HepG2 (cell line): ENCODE data around the gene STK31. TPM values are rescaled to one million over a fixed set of nuclear protein-coding genes. Genes with fewer than 3 reads are reported as not detected.
A peak's percentile ranks its signal among the peaks of the same experiment; 100 is the strongest.

Source experiments
- ATAC-seq: fragments of 200-7000 bp; cut with Tn5 transposase; 3 replicates; pipeline ENCODE4 v1.9.1; 2020; ENCODE audit warnings: mild to moderate bottlenecking, moderate library complexity
- BruUV-seq: library from RNA; stranded (reverse); fragments of 400-500 nt; replicated peaks from 2 replicates; lab custom pipeline; 2021; lab: Mats Ljungman, UMichigan
- CTCF ChIA-PET: fragments of 300-600 bp; formaldehyde crosslinking; extraction: SDS; loops from one replicate; lab custom pipeline; 2021; ENCODE audit warnings: low total read pairs, inconsistent platforms, low intra/inter-chr PET ratio; lab: Yijun Ruan, JAX
- POLR2A ChIA-PET: fragments of 350-600 bp; sonication (Branson Sonifier 250); formaldehyde crosslinking; loops from one replicate; lab custom pipeline; 2020; ENCODE audit warnings: antibody characterized with exemption, inconsistent platforms; lab: Yijun Ruan, JAX
- DNase-seq: peaks from one replicate; pipeline ENCODE4 v3.0.0-alpha.2; 2015; ENCODE audit warnings: low spot score
- FAIRE-seq: peaks from 3 replicates; lab custom pipeline; 2011; peaks lifted over from hg19 to GRCh38; lab: Jason Lieb, UNC
- H2AFZ ChIP-seq: one replicate; pipeline ENCODE4 v1.6.1; 2011; ENCODE audit warnings: low read length, inconsistent platforms
- H3K27ac ChIP-seq: fragments of 300-600 bp; 3 replicates; pipeline ENCODE4 v1.8.0; 2011; ENCODE audit warnings: mixed run types, mild to moderate bottlenecking, mixed read lengths, low read length, inconsistent platforms; ENCODE audit not compliant: insufficient read depth; ENCODE audit errors: extremely low read length
- H3K27me3 ChIP-seq, 2 experiments: fragments of 200-600 bp in 1 of 2; 2 replicates in 1 of 2; 3 replicates in 1 of 2; pipeline versions ENCODE4 v1.6.0 to v1.8.0; 2011; ENCODE audit warnings: low read length in 2 of 2, mild to moderate bottlenecking in 2 of 2, moderate library complexity in 2 of 2, inconsistent platforms in 1 of 2; ENCODE audit not compliant: insufficient read depth in 2 of 2, control insufficient read depth in 1 of 2
- H3K36me3 ChIP-seq, 2 experiments: fragments of 200-600 bp in 1 of 2; replicated peaks in 1 of 2; 2 replicates in 1 of 2; 3 replicates in 1 of 2; pipeline versions ENCODE4 v1.5.1 to v1.8.0; 2011; ENCODE audit warnings: low read length in 2 of 2, inconsistent platforms in 1 of 2; ENCODE audit not compliant: insufficient read depth in 2 of 2, control insufficient read depth in 1 of 2
- H3K4me1 ChIP-seq: 2 replicates; pipeline ENCODE4 v1.5.1; 2012; ENCODE audit warnings: low read length, inconsistent platforms; ENCODE audit not compliant: insufficient read depth
- H3K4me2 ChIP-seq: 2 replicates; pipeline ENCODE4 v1.6.0; 2011; ENCODE audit warnings: low read depth, low read length, inconsistent platforms
- H3K4me3 ChIP-seq, 3 experiments: fragments of 200-600 bp in 1 of 3; sonication (generic), shearing (Covaris generic) in 1 of 3; replicated peaks in 1 of 3; 2 replicates each; pipeline ENCODE4 v1.5.1; 2011 to 2016; ENCODE audit warnings: low read length in 3 of 3, inconsistent platforms in 2 of 3, low read depth in 2 of 3, mild to moderate bottlenecking in 2 of 3, control low read depth in 1 of 3, mixed read lengths in 1 of 3; ENCODE audit not compliant: insufficient read depth in 1 of 3
- H3K79me2 ChIP-seq: one replicate; pipeline ENCODE4 v1.6.1; 2011; ENCODE audit warnings: low read length, inconsistent platforms; ENCODE audit not compliant: insufficient read depth
- H3K9ac ChIP-seq: 2 replicates; pipeline ENCODE4 v1.6.0; 2011; ENCODE audit warnings: mild to moderate bottlenecking, low read depth, low read length, inconsistent platforms; ENCODE audit not compliant: insufficient read depth
- H3K9me3 ChIP-seq: 2 replicates; pipeline ENCODE4 v1.5.1; 2012; ENCODE audit warnings: mild to moderate bottlenecking, low read length
- H4K20me1 ChIP-seq: 2 replicates; pipeline ENCODE4 v1.6.0; 2011; ENCODE audit warnings: inconsistent platforms, mild to moderate bottlenecking, low read length, moderate library complexity; ENCODE audit not compliant: insufficient read depth
- ELF4 ChIP-seq: sonication (generic); formaldehyde crosslinking; IDR thresholded peaks from 2 replicates; pipeline ENCODE4 v1.5.0; 2020; ENCODE audit warnings: missing genetic modification reagents, mild to moderate bottlenecking, moderate library complexity, borderline replicate concordance
- MAFF ChIP-seq: IDR thresholded peaks from 2 replicates; pipeline ENCODE4 v1.6.1; 2011; ENCODE audit warnings: low read depth, low read length, improper control_type of control experiment
- MAFK ChIP-seq, 2 experiments: IDR thresholded peaks in 1 of 2; conservative IDR thresholded peaks in 1 of 2; 2 replicates each; pipeline ENCODE4 v1.6.1; 2011; ENCODE audit warnings: improper control_type of control experiment in 2 of 2, low read length in 2 of 2
- MED1 ChIP-seq: sonication (generic); formaldehyde crosslinking; IDR thresholded peaks from 2 replicates; pipeline ENCODE4 v1.4.0; 2020; ENCODE audit warnings: missing genetic modification reagents
- SIN3B ChIP-seq: fragments of 150-350 bp; IDR thresholded peaks from 2 replicates; pipeline ENCODE4 v1.6.1; 2014; ENCODE audit warnings: low read length
- SMARCE1 ChIP-seq: fragments of 450-650 bp; IDR thresholded peaks from 2 replicates; pipeline ENCODE4 v1.6.1; 2017; ENCODE audit warnings: borderline replicate concordance
- SUZ12 ChIP-seq: fragments of 150-350 bp; IDR thresholded peaks from 2 replicates; pipeline ENCODE4 v1.6.1; 2014; ENCODE audit warnings: low read depth, low read length
- ZBTB3 ChIP-seq: sonication (generic); formaldehyde crosslinking; IDR thresholded peaks from 2 replicates; pipeline ENCODE4 v1.4.0; 2020; ENCODE audit warnings: low read depth, mild to moderate bottlenecking, moderate library complexity, missing genetic modification reagents, borderline replicate concordance
- ZMYM4 ChIP-seq: sonication (generic); formaldehyde crosslinking; IDR thresholded peaks from 2 replicates; pipeline ENCODE4 v1.8.1; 2023; ENCODE audit warnings: mild to moderate bottlenecking, missing genetic modification reagents
- WGBS: methylation state at CpG from one replicate; pipeline ENCODE4 v1.1.6; 2017; ENCODE audit warnings: low lambda C conversion rate; 5-methylcytosine and 5-hydroxymethylcytosine counted together
- in situ Hi-C: cut with HindIII; loops from 2 replicates; pipeline ENCODE4 v1.10.0; 2017; ENCODE audit warnings: low pct_unique_long_range_greater_than_20kb; ENCODE audit not compliant: extremely low pct_ligation_motif_present
- intact Hi-C: fragments of 100-400 bp; cut with micrococcal nuclease; formaldehyde crosslinking; loops from one replicate; pipeline ENCODE4 v1.10.0; 2022; ENCODE audit not compliant: unreplicated experiment
- polyA plus RNA-seq, 8 experiments: library from polyadenylated mRNA; depleted of rRNA in 3 of 8; stranded (reverse) in 7 of 8; unstranded in 1 of 8; fragments of >200 nt; fragmentation: Illumina TruSeq in 4 of 8; extraction: Trizol in 4 of 8; gene quantifications; 2 replicates each; pipeline versions ENCODE4 v1.2.1 to v1.2.3, GENCODE V29; 2011 to 2016; ENCODE audit warnings: low read depth in 4 of 8, missing spikeins in 1 of 8, mixed read lengths in 1 of 8; ENCODE audit not compliant: insufficient read depth in 1 of 8
- total RNA-seq, 5 experiments: library from RNA; depleted of rRNA; stranded (reverse); fragments of >200 nt; fragmentation: Illumina TruSeq; extraction: Trizol; gene quantifications; 2 replicates each; pipeline ENCODE4 v1.2.3, GENCODE V29; 2016; ENCODE audit warnings: low read depth in 1 of 5
- TF ChIP-seq, protein P1 (sequence below): sonication (generic); formaldehyde crosslinking; IDR thresholded peaks from 2 replicates; pipeline ENCODE4 v1.4.0; 2020; ENCODE audit warnings: mild to moderate bottlenecking, missing genetic modification reagents
- TF ChIP-seq, protein P2 (sequence below): sonication (generic); formaldehyde crosslinking; IDR thresholded peaks from 2 replicates; pipeline ENCODE4 v1.8.1; 2022; ENCODE audit warnings: low read depth, mild to moderate bottlenecking, missing genetic modification reagents

STK31 gene
- total and polyA plus RNA-seq, 2 of the 13 experiments (the other 11 are each of a cell fraction or from before 2014, with no cell fraction given) = not detected

DNA sequence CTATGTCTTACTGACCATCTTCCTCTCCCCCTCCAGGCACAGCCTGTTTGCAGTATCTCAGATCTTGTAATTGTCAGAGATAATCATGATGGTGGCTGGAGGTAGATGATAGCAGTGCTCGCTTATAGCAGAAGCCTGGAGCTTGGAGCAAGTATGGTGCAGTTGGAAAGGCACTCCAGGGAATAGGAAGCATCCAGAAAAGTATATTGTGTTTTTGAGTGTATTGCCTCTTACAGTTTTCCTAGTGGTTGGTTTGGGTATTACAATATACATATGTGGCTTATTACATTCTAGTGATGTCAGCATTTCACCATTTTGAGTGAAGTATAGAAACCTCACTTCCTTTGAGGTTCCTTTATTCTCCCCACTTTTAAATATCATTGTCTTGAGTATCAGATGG lies 101.5 kb downstream of the STK31 start:
- Histone ChIP-seq H3K4me1 (no peaks in the 10 kb centered on the region), H3K4me2 (no peak overlapping the region), H3K27ac (no peak overlapping the region), H3K4me3 (no peak overlapping the region), H3K79me2 (no peaks in the 10 kb centered on the region), H3K27me3 (peaks cover 0 to 2% of the 10 kb centered on the region in 2 experiments; a peak in 1 of 5 replicates), H4K20me1 (no peaks in the 10 kb centered on the region), H3K9ac (no peak overlapping the region), H3K9me3 (no peaks in the 10 kb centered on the region), H3K36me3 (no peaks in the 10 kb centered on the region), H2AFZ (no peak overlapping the region)
- TF ChIP-seq ZMYM4 (CRISPR knock-in tag) (no peak), ELF4 (CRISPR knock-in tag) (no peak), ZBTB3 (no peak), MAFK (conservative IDR thresholded peaks at IDR 0.05 in 1 of 2, IDR thresholded peaks at IDR 0.05 in 1 of 2; ENCODE audit: low read length in 2 of 2) (peak; percentile 19 to 57; a peak in 2 of 4 replicates), MED1 (no peak), SUZ12 (no peak), SIN3B (no peak), SMARCE1 (no peak), MAFF (peak; percentile 49; the same call in 1 of the 2 replicates)
- TF ChIP-seq, protein P1, sequence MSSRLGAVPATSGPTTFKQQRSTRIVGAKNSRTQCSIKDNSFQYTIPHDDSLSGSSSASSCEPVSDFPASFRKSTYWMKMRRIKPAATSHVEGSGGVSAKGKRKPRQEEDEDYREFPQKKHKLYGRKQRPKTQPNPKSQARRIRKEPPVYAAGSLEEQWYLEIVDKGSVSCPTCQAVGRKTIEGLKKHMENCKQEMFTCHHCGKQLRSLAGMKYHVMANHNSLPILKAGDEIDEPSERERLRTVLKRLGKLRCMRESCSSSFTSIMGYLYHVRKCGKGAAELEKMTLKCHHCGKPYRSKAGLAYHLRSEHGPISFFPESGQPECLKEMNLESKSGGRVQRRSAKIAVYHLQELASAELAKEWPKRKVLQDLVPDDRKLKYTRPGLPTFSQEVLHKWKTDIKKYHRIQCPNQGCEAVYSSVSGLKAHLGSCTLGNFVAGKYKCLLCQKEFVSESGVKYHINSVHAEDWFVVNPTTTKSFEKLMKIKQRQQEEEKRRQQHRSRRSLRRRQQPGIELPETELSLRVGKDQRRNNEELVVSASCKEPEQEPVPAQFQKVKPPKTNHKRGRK = no peak
- TF ChIP-seq, protein P2, sequence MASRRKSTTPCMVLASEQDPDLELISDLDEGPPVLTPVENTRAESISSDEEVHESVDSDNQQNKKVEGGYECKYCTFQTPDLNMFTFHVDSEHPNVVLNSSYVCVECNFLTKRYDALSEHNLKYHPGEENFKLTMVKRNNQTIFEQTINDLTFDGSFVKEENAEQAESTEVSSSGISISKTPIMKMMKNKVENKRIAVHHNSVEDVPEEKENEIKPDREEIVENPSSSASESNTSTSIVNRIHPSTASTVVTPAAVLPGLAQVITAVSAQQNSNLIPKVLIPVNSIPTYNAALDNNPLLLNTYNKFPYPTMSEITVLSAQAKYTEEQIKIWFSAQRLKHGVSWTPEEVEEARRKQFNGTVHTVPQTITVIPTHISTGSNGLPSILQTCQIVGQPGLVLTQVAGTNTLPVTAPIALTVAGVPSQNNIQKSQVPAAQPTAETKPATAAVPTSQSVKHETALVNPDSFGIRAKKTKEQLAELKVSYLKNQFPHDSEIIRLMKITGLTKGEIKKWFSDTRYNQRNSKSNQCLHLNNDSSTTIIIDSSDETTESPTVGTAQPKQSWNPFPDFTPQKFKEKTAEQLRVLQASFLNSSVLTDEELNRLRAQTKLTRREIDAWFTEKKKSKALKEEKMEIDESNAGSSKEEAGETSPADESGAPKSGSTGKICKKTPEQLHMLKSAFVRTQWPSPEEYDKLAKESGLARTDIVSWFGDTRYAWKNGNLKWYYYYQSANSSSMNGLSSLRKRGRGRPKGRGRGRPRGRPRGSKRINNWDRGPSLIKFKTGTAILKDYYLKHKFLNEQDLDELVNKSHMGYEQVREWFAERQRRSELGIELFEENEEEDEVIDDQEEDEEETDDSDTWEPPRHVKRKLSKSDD (CRISPR knock-in tag) = no peak
- ChIA-PET POLR2A (no interaction called here), CTCF (no interaction called here)
- in situ Hi-C loops = no loop called here
- DNase-seq (peak; percentile 10), ATAC-seq (no peak), FAIRE-seq (no peak)
- WGBS = 20% methylated on average over 1 of the region's 1 CpG
- no TSS peak for BruUV-seq
- intact Hi-C loops = no loop called here
